Stimulated activated CD8-positive, alpha-beta memory T cell treated with anti-CD3 and anti-CD28 coated beads, Interleukin-15, amount 100 ng/mL, for 48 hours (primary cell): ENCODE results near the gene TNNI3K.

Experiments
- DNase-seq, 2 donors: peaks; one replicate each; pipeline ENCODE4 v3.0.0-alpha.2; 2020; ENCODE audit warnings: low read depth in 2 of 2

The TNNI3K gene

GRCh38 chr1:74571493-74571800, 336.3 kb downstream of the TNNI3K start:
- DNase-seq: no peak

GRCh38 chr1:74571891-74572290, 336.7 kb downstream of the TNNI3K start:
- DNase-seq: no peak

GRCh38 chr1:74578101-74578500, 342.9 kb downstream of the TNNI3K start:
- no peak for DNase-seq

- no peak for DNase-seq
Observed at GRCh38 chr1:74579425-74579824, 344.2 kb downstream of the TNNI3K start.

- no peak for DNase-seq
Observed at GRCh38 chr1:74583397-74583796, 348.2 kb downstream of the TNNI3K start.

GRCh38 chr1:74584185-74584584, 349.0 kb downstream of the TNNI3K start:
- DNase-seq: no peak

GRCh38 chr1:74586253-74586897, 351.2 kb downstream of the TNNI3K start:
- no peak for DNase-seq

- DNase-seq: no peak
Observed at GRCh38 chr1:74587888-74588287, 352.7 kb downstream of the TNNI3K start.

- no peak for DNase-seq
Observed at GRCh38 chr1:74590288-74590687, 355.1 kb downstream of the TNNI3K start.

- DNase-seq: no peak
Observed at GRCh38 chr1:74591949-74592348, 356.8 kb downstream of the TNNI3K start.

- no peak for DNase-seq
Observed at GRCh38 chr1:74592580-74593355, 357.6 kb downstream of the TNNI3K start.
